22Rv1 (cell line): ENCODE data around the gene SQOR.

Source experiments
- H3K27ac ChIP-seq: fragments of 450-650 bp; 2 replicates; pipeline ENCODE4 v1.5.1; 2017
- CTCF ChIP-seq: fragments of 450-650 bp; IDR thresholded peaks from 2 replicates; pipeline ENCODE4 v1.5.1; 2017; ENCODE audit warnings: mild to moderate bottlenecking
- ZFX ChIP-seq: fragments of 450-650 bp; IDR thresholded peaks from 2 replicates; pipeline ENCODE4 v1.6.1; 2017; ENCODE audit warnings: antibody characterized with exemption, borderline replicate concordance

SQOR gene

DNA sequence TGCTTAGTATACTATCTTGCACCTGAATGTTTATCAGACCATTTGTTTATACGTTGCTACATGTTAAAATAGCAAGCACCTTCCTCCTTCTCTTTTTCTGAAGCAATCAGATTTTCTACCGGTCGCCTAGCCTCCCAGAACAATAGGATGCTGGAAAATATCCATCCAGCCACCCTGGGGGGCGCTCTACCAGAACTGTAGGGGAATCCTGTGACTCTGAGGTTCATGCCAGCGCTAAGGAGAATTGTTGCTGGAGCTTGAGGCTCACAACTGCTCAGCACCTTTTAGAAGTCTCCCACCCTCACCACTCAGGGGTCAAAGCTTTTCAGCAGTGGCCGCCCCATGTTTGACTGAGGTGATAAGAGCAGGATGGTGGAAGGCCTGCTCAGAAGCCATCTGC, 27.5 kb downstream of the SQOR start:
- TF ChIP-seq CTCF (no peak), ZFX (no peak)

GRCh38 chr15:45664451-45664850, 29.6 kb downstream of the SQOR start:
- no peak for TF ChIP-seq ZFX
- no peak for TF ChIP-seq CTCF
- H3K27ac ChIP-seq = no peak overlapping the region

More for the DNA sequence above, 27.5 kb downstream of the SQOR start:
- no peak overlapping the region for H3K27ac ChIP-seq

DNA sequence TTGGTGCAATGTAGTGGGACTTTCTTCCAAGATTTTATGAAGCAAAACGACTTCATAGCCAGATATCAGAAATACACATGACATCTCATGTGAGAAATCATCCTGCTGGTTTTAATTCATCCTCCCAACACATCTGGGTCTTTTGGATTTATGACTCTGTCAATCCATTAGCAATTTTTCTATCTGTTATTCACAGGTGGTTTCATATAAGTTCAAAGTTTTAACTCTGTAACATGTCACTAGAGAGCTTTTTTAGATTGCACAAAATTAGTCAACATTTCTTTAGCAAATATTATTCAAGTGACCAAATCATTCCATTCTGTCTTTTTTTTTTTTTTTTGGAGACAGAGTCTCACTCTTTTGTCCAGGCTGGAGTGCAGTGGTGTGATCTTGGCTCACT, 30.4 kb downstream of the SQOR start:
- H3K27ac ChIP-seq = no peak overlapping the region
- TF ChIP-seq CTCF = no peak
- TF ChIP-seq ZFX = no peak

GRCh38 chr15:45666119-45666875, 31.5 kb downstream of the SQOR start:
- no peak for TF ChIP-seq ZFX
- TF ChIP-seq CTCF = no peak
- H3K27ac ChIP-seq = no peak overlapping the region

DNA sequence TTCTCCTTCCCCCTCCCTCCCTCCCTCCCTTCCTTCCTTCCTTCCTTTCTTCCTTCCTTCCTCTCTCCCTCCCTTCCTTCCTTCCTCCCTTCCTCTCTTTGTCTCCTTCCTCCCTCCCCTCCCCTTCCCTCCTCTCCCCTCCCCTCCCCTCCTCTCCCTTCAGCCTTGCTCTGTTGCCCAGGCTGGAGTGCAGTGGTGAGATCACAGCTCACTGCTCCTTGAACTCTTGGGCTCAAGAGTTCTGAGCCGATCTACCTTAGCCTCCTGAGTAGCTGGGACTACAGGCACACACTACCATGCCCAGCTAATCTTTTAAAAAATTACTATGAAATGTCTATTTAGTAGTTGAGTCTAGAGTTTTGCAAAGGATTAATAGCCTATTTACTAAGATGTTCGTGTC, 32.2 kb downstream of the SQOR start:
- no peak overlapping the region for H3K27ac ChIP-seq
- TF ChIP-seq CTCF (no peak), ZFX (no peak)

GRCh38 chr15:45668386-45668785, 33.6 kb downstream of the SQOR start:
- TF ChIP-seq CTCF = no peak
- no peak for TF ChIP-seq ZFX
- H3K27ac ChIP-seq = no peak overlapping the region

- no peak for TF ChIP-seq ZFX
- TF ChIP-seq CTCF = no peak
- H3K27ac ChIP-seq = no peak overlapping the region
Measured at GRCh38 chr15:45669422-45669821, 34.6 kb downstream of the SQOR start.
